Measurements from ENCODE around the gene NCAPD2.

Gene NCAPD2

DNA sequence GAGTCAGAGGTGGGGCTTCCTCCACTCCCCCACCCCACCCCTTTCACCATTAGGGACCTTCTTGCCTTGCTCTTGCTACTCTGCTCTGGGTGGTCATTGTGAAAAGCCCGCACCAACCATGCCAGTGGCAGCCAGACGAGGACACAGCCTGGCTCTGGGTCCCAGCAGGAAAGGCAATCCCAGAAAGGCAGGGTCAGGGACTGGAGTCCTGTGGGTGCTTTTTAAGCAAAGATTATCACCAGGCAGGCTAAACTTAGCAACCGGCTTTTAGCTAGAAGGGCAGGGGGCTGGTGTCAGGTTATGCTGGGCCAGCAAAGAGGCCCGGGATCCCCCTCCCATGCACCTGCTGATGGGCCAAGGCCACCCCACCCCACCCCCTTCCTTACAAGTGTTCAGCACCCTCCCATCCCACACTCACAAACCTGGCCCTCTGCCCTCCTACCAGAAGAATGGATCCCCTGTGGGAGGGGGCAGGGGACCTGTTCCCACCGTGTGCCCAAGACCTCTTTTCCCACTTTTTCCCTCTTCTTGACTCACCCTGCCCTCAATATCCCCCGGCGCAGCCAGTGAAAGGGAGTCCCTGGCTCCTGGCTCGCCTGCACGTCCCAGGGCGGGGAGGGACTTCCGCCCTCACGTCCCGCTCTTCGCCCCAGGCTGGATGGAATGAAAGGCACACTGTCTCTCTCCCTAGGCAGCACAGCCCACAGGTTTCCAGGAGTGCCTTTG lies 39.2 kb downstream of the NCAPD2 start (continued):
- TF ChIP-seq, protein P1, sequence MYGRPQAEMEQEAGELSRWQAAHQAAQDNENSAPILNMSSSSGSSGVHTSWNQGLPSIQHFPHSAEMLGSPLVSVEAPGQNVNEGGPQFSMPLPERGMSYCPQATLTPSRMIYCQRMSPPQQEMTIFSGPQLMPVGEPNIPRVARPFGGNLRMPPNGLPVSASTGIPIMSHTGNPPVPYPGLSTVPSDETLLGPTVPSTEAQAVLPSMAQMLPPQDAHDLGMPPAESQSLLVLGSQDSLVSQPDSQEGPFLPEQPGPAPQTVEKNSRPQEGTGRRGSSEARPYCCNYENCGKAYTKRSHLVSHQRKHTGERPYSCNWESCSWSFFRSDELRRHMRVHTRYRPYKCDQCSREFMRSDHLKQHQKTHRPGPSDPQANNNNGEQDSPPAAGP (tag by site-specific recombination; IDR thresholded peaks at IDR 0.05) = peak; percentile 58; the same call in 1 of the 2 replicates
- TF ChIP-seq GLIS2 (tag by site-specific recombination; IDR thresholded peaks at IDR 0.05) (peak; percentile 72), GFI1B (tag by site-specific recombination; IDR thresholded peaks at IDR 0.05) (0 out of 2 replicates have a peak, but pooled peaks have one; percentile 5), PRDM1 (tag by site-specific recombination; IDR thresholded peaks at IDR 0.05) (peak; percentile 82; the same call in 1 of the 2 replicates), ZNF416 (tag by site-specific recombination; IDR thresholded peaks at IDR 0.05) (no peak), ZFHX2 (tag by site-specific recombination; conservative IDR thresholded peaks at IDR 0.05) (peak; percentile 90), GLI4 (tag by site-specific recombination; IDR thresholded peaks at IDR 0.05) (no peak), ZIC2 (tag by site-specific recombination; IDR thresholded peaks at IDR 0.05) (peak; percentile 88), REPIN1 (tag by site-specific recombination; IDR thresholded peaks at IDR 0.05; ENCODE audit: low read depth) (no peak), ZSCAN30 (tag by site-specific recombination; IDR thresholded peaks at IDR 0.05) (peak; percentile 73), IKZF3 (tag by site-specific recombination; IDR thresholded peaks at IDR 0.05) (peak; percentile 85), ZNF394 (tag by site-specific recombination; IDR thresholded peaks at IDR 0.05; ENCODE audit: borderline replicate concordance) (no peak)

DNA sequence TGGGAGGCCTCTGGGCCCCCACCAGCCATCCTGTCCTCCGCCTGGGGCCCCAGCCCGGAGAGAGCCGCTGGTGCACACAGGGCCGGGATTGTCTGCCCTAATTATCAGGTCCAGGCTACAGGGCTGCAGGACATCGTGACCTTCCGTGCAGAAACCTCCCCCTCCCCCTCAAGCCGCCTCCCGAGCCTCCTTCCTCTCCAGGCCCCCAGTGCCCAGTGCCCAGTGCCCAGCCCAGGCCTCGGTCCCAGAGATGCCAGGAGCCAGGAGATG lies 39.7 kb downstream of the NCAPD2 start:
- POLR2A ChIA-PET = interaction anchor here (0.6 to 4.7 kb wide), 64 partner anchors 8 to 413 kb away, joined by 3 to 90 read pairs (median 5); partner anchors contain the start of genes CD27, CDCA3, COPS7A and MRPL51
- CTCF ChIA-PET = no interaction called here
- H3K9me3 ChIP-seq (ENCODE audit: control insufficient read depth, insufficient read depth, low read depth, low read length) = no peaks in the 10 kb centered on the region
- peak overlapping the region; percentile 93 for H3K27ac ChIP-seq (ENCODE audit: extremely low read depth, low read depth, low read length)
- H3K36me3 ChIP-seq (ENCODE audit: control insufficient read depth in 2 of 2, insufficient read depth in 1 of 2, low read length in 2 of 2) = peaks cover 28 to 79% of the 10 kb centered on the region in 2 experiments
- H3K4me3 ChIP-seq (ENCODE audit: low read depth, low read length) = peak overlapping the region; percentile 73
- H3K4me1 ChIP-seq (ENCODE audit: control insufficient read depth, insufficient read depth, low read length) = peaks cover 12% of the 10 kb centered on the region
- TF ChIP-seq, protein P2, sequence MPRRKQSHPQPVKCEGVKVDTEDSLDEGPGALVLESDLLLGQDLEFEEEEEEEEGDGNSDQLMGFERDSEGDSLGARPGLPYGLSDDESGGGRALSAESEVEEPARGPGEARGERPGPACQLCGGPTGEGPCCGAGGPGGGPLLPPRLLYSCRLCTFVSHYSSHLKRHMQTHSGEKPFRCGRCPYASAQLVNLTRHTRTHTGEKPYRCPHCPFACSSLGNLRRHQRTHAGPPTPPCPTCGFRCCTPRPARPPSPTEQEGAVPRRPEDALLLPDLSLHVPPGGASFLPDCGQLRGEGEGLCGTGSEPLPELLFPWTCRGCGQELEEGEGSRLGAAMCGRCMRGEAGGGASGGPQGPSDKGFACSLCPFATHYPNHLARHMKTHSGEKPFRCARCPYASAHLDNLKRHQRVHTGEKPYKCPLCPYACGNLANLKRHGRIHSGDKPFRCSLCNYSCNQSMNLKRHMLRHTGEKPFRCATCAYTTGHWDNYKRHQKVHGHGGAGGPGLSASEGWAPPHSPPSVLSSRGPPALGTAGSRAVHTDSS (tag by site-specific recombination; IDR thresholded peaks at IDR 0.05) = no peak
- TF ChIP-seq MZF1 (tag by site-specific recombination; IDR thresholded peaks at IDR 0.05; ENCODE audit: borderline replicate concordance) (no peak), ZNF558 (tag by site-specific recombination; IDR thresholded peaks at IDR 0.05) (no peak), ZSCAN23 (tag by site-specific recombination; IDR thresholded peaks at IDR 0.05) (no peak), SP7 (tag by site-specific recombination; IDR thresholded peaks at IDR 0.05) (no peak; the same call in 1 of the 2 replicates), ZNF391 (tag by site-specific recombination; IDR thresholded peaks at IDR 0.05; ENCODE audit: borderline replicate concordance, low read depth) (no peak), ZNF776 (tag by site-specific recombination; IDR thresholded peaks at IDR 0.05; ENCODE audit: borderline replicate concordance) (no peak)
- TF ChIP-seq, protein P3, sequence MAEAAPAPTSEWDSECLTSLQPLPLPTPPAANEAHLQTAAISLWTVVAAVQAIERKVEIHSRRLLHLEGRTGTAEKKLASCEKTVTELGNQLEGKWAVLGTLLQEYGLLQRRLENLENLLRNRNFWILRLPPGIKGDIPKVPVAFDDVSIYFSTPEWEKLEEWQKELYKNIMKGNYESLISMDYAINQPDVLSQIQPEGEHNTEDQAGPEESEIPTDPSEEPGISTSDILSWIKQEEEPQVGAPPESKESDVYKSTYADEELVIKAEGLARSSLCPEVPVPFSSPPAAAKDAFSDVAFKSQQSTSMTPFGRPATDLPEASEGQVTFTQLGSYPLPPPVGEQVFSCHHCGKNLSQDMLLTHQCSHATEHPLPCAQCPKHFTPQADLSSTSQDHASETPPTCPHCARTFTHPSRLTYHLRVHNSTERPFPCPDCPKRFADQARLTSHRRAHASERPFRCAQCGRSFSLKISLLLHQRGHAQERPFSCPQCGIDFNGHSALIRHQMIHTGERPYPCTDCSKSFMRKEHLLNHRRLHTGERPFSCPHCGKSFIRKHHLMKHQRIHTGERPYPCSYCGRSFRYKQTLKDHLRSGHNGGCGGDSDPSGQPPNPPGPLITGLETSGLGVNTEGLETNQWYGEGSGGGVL (tag by site-specific recombination; IDR thresholded peaks at IDR 0.05) = peak; percentile 95; the same call in 1 of the 2 replicates
- TF ChIP-seq, protein P4, sequence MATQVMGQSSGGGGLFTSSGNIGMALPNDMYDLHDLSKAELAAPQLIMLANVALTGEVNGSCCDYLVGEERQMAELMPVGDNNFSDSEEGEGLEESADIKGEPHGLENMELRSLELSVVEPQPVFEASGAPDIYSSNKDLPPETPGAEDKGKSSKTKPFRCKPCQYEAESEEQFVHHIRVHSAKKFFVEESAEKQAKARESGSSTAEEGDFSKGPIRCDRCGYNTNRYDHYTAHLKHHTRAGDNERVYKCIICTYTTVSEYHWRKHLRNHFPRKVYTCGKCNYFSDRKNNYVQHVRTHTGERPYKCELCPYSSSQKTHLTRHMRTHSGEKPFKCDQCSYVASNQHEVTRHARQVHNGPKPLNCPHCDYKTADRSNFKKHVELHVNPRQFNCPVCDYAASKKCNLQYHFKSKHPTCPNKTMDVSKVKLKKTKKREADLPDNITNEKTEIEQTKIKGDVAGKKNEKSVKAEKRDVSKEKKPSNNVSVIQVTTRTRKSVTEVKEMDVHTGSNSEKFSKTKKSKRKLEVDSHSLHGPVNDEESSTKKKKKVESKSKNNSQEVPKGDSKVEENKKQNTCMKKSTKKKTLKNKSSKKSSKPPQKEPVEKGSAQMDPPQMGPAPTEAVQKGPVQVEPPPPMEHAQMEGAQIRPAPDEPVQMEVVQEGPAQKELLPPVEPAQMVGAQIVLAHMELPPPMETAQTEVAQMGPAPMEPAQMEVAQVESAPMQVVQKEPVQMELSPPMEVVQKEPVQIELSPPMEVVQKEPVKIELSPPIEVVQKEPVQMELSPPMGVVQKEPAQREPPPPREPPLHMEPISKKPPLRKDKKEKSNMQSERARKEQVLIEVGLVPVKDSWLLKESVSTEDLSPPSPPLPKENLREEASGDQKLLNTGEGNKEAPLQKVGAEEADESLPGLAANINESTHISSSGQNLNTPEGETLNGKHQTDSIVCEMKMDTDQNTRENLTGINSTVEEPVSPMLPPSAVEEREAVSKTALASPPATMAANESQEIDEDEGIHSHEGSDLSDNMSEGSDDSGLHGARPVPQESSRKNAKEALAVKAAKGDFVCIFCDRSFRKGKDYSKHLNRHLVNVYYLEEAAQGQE (tag by site-specific recombination; IDR thresholded peaks at IDR 0.05) = no peak
- TF ChIP-seq, protein P5, sequence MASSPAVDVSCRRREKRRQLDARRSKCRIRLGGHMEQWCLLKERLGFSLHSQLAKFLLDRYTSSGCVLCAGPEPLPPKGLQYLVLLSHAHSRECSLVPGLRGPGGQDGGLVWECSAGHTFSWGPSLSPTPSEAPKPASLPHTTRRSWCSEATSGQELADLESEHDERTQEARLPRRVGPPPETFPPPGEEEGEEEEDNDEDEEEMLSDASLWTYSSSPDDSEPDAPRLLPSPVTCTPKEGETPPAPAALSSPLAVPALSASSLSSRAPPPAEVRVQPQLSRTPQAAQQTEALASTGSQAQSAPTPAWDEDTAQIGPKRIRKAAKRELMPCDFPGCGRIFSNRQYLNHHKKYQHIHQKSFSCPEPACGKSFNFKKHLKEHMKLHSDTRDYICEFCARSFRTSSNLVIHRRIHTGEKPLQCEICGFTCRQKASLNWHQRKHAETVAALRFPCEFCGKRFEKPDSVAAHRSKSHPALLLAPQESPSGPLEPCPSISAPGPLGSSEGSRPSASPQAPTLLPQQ (tag by site-specific recombination; IDR thresholded peaks at IDR 0.05) = no peak
- TF ChIP-seq, protein P6, sequence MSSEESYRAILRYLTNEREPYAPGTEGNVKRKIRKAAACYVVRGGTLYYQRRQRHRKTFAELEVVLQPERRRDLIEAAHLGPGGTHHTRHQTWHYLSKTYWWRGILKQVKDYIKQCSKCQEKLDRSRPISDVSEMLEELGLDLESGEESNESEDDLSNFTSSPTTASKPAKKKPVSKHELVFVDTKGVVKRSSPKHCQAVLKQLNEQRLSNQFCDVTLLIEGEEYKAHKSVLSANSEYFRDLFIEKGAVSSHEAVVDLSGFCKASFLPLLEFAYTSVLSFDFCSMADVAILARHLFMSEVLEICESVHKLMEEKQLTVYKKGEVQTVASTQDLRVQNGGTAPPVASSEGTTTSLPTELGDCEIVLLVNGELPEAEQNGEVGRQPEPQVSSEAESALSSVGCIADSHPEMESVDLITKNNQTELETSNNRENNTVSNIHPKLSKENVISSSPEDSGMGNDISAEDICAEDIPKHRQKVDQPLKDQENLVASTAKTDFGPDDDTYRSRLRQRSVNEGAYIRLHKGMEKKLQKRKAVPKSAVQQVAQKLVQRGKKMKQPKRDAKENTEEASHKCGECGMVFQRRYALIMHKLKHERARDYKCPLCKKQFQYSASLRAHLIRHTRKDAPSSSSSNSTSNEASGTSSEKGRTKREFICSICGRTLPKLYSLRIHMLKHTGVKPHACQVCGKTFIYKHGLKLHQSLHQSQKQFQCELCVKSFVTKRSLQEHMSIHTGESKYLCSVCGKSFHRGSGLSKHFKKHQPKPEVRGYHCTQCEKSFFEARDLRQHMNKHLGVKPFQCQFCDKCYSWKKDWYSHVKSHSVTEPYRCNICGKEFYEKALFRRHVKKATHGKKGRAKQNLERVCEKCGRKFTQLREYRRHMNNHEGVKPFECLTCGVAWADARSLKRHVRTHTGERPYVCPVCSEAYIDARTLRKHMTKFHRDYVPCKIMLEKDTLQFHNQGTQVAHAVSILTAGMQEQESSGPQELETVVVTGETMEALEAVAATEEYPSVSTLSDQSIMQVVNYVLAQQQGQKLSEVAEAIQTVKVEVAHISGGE (tag by site-specific recombination; conservative IDR thresholded peaks at IDR 0.05; ENCODE audit: low read depth) = peak; percentile 77
